HCT116 (cell line): Measurements from ENCODE around the gene GNPTG. TPM values are rescaled to one million over a fixed set of nuclear protein-coding genes. Genes with fewer than 3 reads are reported as not detected.

Source experiments
- ATAC-seq: fragments of 200-7000 bp; cut with Tn5 transposase; 2 replicates; pipeline ENCODE4 v1.9.1; 2020; ENCODE audit warnings: mild to moderate bottlenecking, moderate library complexity
- BruUV-seq: library from RNA; stranded (reverse); fragments of 400-500 nt; replicated peaks from 2 replicates; lab custom pipeline; 2021; lab: Mats Ljungman, UMichigan
- CTCF ChIA-PET: fragments of 300-600 bp; sonication (Branson Sonifier 250); formaldehyde crosslinking; loops from one replicate; lab custom pipeline; 2021; ENCODE audit warnings: antibody characterized with exemption; lab: Charles Lee
- POLR2A ChIA-PET: fragments of 300-600, 350-600 bp; sonication (Branson Sonifier 250); formaldehyde crosslinking; loops from one replicate; lab custom pipeline; 2021; ENCODE audit warnings: antibody characterized with exemption; lab: Charles Lee
- RAD21 ChIA-PET, 2 experiments: fragments of 300-600 bp; sonication (Branson Sonifier 250); formaldehyde crosslinking; loops; one replicate each; lab custom pipeline; 2023; ENCODE audit warnings: low total read pairs in 2 of 2; ENCODE audit not compliant: uncharacterized antibody in 2 of 2, unreplicated experiment in 2 of 2, low non-redundant PET in 1 of 2; lab: Charles Lee
- DNase-seq: peaks from one replicate; pipeline ENCODE4 v3.0.0-alpha.2; 2010; ENCODE audit warnings: low read depth, low spot score
- H2AFZ ChIP-seq: fragments of 200-600 bp; shearing (Covaris generic), sonication (generic); 2 replicates; pipeline ENCODE4 v1.6.1; 2017; ENCODE audit warnings: low read depth, mixed run types, mixed read lengths, antibody characterized with exemption, low read length; ENCODE audit not compliant: poor library complexity, severe bottlenecking
- H3K27ac ChIP-seq: 2 replicates; pipeline ENCODE4 v1.5.1; 2012; ENCODE audit warnings: low read depth, low read length
- H3K27me3 ChIP-seq: fragments of 200-600 bp; sonication (generic); 2 replicates; pipeline ENCODE4 v1.6.1; 2016; ENCODE audit warnings: mixed run types, low read length, mixed read lengths; ENCODE audit not compliant: insufficient read depth
- H3K36me3 ChIP-seq, 2 experiments: fragments of 200-500 bp in 1 of 2; fragments of 200-600 bp in 1 of 2; sonication (Bioruptor generic) in 1 of 2; sonication (generic) in 1 of 2; 2 replicates each; pipeline versions ENCODE4 v1.5.1 to v1.6.1; 2014 to 2016; ENCODE audit warnings: low read length in 2 of 2, inconsistent platforms in 1 of 2, mixed read lengths in 1 of 2, mixed run types in 1 of 2; ENCODE audit not compliant: insufficient read depth in 2 of 2, control insufficient read depth in 1 of 2
- H3K4me1 ChIP-seq, 2 experiments: fragments of 200-600 bp in 1 of 2; sonication (generic) in 1 of 2; 2 replicates each; pipeline versions ENCODE4 v1.5.1 to v1.6.1; 2012 to 2017; ENCODE audit warnings: low read length in 2 of 2, inconsistent platforms in 1 of 2, mild to moderate bottlenecking in 1 of 2, mixed read lengths in 1 of 2, mixed run types in 1 of 2, moderate library complexity in 1 of 2; ENCODE audit not compliant: insufficient read depth in 2 of 2, control insufficient read depth in 1 of 2
- H3K4me2 ChIP-seq: fragments of 200-600 bp; sonication (generic); 2 replicates; pipeline ENCODE4 v1.6.1; 2017; ENCODE audit warnings: mixed run types, low read length, mixed read lengths
- H3K4me3 ChIP-seq, 2 experiments: fragments of 200-600 bp in 1 of 2; sonication (generic) in 1 of 2; replicated peaks in 1 of 2; 2 replicates each; pipeline ENCODE4 v1.5.1; 2011 to 2016; ENCODE audit warnings: low read length in 2 of 2, control low read depth in 1 of 2, low read depth in 1 of 2, mild to moderate bottlenecking in 1 of 2, mixed read lengths in 1 of 2, mixed run types in 1 of 2
- H3K79me2 ChIP-seq: fragments of 200-600 bp; sonication (generic); 2 replicates; pipeline ENCODE4 v1.6.1; 2017; ENCODE audit warnings: mild to moderate bottlenecking, mixed run types, low read length, moderate library complexity, mixed read lengths; ENCODE audit not compliant: insufficient read depth
- H3K9ac ChIP-seq: fragments of 200-600 bp; sonication (generic); 2 replicates; pipeline ENCODE4 v1.6.1; 2016; ENCODE audit warnings: low read length, mixed read lengths
- H3K9me2 ChIP-seq: fragments of 200-600 bp; sonication (generic), shearing (Covaris generic); 2 replicates; pipeline ENCODE4 v1.6.1; 2017; ENCODE audit warnings: mixed run types, mild to moderate bottlenecking, moderate library complexity; ENCODE audit not compliant: insufficient read depth
- H3K9me3 ChIP-seq, 2 experiments: fragments of 200-500 bp in 1 of 2; fragments of 200-600 bp in 1 of 2; sonication (Bioruptor generic) in 1 of 2; sonication (generic) in 1 of 2; 2 replicates each; pipeline ENCODE4 v1.6.1; 2014 to 2017; ENCODE audit warnings: low read length in 2 of 2, mixed read lengths in 2 of 2, inconsistent platforms in 1 of 2, low read depth in 1 of 2, mild to moderate bottlenecking in 1 of 2, mixed run types in 1 of 2, moderate library complexity in 1 of 2; ENCODE audit not compliant: control insufficient read depth in 1 of 2, insufficient read depth in 1 of 2
- H4K20me1 ChIP-seq: fragments of 200-600 bp; sonication (generic), shearing (Covaris generic); 2 replicates; pipeline ENCODE4 v1.6.1; 2017; ENCODE audit warnings: mixed run types, mild to moderate bottlenecking, moderate library complexity; ENCODE audit not compliant: insufficient read depth
- ATF3 ChIP-seq: IDR thresholded peaks from 2 replicates; pipeline ENCODE4 v1.6.1; 2012
- CEBPB ChIP-seq: IDR thresholded peaks from 2 replicates; pipeline ENCODE4 v1.6.1; 2012; ENCODE audit warnings: low read depth
- EZH2 ChIP-seq: fragments of 200-600 bp; sonication (generic); IDR thresholded peaks from 2 replicates; pipeline ENCODE4 v1.6.1; 2017; ENCODE audit warnings: antibody characterized with exemption, mixed run types
- FOSL1 ChIP-seq: IDR thresholded peaks from 2 replicates; pipeline ENCODE4 v1.6.1; 2012; ENCODE audit warnings: low read depth
- JUND ChIP-seq: IDR thresholded peaks from 2 replicates; pipeline ENCODE4 v1.6.1; 2012
- RAD21 ChIP-seq: IDR thresholded peaks from 2 replicates; pipeline ENCODE4 v1.6.1; 2012; ENCODE audit warnings: low read depth, mild to moderate bottlenecking
- REST ChIP-seq: IDR thresholded peaks from 2 replicates; pipeline ENCODE4 v1.6.1; 2012; ENCODE audit warnings: low read depth
- TCF7L2 ChIP-seq: IDR thresholded peaks from 2 replicates; pipeline ENCODE4 v1.7.0; 2011; ENCODE audit warnings: borderline replicate concordance, inconsistent platforms; ENCODE audit not compliant: insufficient read depth, insufficient read length; ENCODE audit errors: extremely low read depth
- ZFX ChIP-seq: fragments of 450-650 bp; IDR thresholded peaks from 2 replicates; pipeline ENCODE4 v1.6.1; 2017
- intact Hi-C: fragments of 100-400 bp; cut with micrococcal nuclease; formaldehyde crosslinking; loops from 2 replicates; pipeline ENCODE4 v1.10.0; 2022
- total RNA-seq: library from RNA; stranded (reverse); gene quantifications from one replicate; pipeline ENCODE4 v1.2.1, GENCODE V29; 2021; ENCODE audit not compliant: unreplicated experiment

Gene GNPTG
- total RNA-seq, 1 experiment from 2014 or later: 35.2 TPM

GRCh38 chr16:1344499-1344898 is 7.2 kb upstream of the GNPTG start:
- intact Hi-C loops: no loop called here
- H3K79me2 ChIP-seq: no peaks in the 10 kb centered on the region
- TF ChIP-seq REST (no peak), ZFX (no peak), JUND (no peak), TCF7L2 (no peak), FOSL1 (no peak), ATF3 (no peak), CEBPB (no peak), EZH2 (no peak), RAD21 (no peak)
- TF ChIP-seq, all 23 proteins: peak for 0
- Histone ChIP-seq H3K27me3 (no peaks in the 10 kb centered on the region), H3K27ac (no peak overlapping the region; the same call in 1 of the 2 replicates), H3K9ac (no peak overlapping the region), H3K9me2 (no peaks in the 10 kb centered on the region), H3K4me2 (no peak overlapping the region), H3K4me1 (peaks cover 6 to 16% of the 10 kb centered on the region in 2 experiments; a peak in 3 of 4 replicates), H3K4me3 (no peak overlapping the region), H4K20me1 (no peaks in the 10 kb centered on the region), H3K9me3 (no peaks in the 10 kb centered on the region), H3K36me3 (peaks cover 0 to 7% of the 10 kb centered on the region in 2 experiments; a peak in 1 of 4 replicates), H2AFZ (no peak overlapping the region)
- ATAC-seq: no peak
- BruUV-seq: no TSS peak
- ChIA-PET POLR2A (no interaction called here), RAD21 (no interaction called here), CTCF (no interaction called here)
- DNase-seq: no peak
